Measurements from ENCODE around the gene DUSP5. TPM values are rescaled to one million over a fixed set of nuclear protein-coding genes. Genes with fewer than 3 reads are reported as not detected.

The DUSP5 gene
- total and polyA plus RNA-seq, 2 of the 4 experiments (the other 2 are of a cell fraction), result 42.1 to 48.1 TPM

DNA sequence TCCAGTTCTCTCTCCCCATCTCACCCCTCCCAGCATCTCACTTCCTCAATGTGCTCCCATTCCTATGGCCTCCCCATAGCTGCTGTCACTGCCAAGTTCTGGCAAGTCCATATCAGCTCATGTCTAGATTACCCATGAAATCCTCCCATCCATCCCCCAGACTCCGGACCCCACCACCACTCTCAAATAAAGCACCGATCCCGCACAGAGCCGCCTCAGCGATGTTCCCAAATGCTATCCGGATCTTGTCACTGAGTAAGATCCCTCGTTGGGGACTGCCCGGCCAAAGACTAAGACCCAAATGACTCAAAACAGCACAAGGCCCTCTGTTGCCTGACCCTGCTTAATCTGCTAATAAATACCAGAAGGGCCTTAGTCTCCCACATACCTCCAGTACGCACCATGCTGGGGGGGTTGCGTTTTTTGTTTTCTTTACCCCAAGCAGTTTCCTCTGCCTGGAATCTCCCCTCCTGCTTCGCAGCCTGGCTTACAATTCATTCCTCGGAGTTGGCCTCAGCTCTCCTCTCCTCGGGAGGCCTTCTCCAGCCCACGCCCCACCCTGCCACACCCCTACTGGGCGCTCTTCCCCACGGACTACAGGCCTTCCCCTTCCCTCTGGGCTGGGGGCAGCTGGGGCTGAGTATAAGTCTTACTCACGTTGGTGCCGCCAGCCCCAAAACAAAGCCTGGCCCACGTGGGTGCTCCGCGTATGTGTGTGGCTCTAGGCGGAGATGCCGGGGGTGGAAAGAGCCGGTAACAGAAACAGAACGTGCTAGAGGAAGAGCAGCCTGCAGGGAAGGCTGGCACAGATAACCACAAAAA is 1.8 kb upstream of the DUSP5 start (continued):
- TF ChIP-seq, protein P1, sequence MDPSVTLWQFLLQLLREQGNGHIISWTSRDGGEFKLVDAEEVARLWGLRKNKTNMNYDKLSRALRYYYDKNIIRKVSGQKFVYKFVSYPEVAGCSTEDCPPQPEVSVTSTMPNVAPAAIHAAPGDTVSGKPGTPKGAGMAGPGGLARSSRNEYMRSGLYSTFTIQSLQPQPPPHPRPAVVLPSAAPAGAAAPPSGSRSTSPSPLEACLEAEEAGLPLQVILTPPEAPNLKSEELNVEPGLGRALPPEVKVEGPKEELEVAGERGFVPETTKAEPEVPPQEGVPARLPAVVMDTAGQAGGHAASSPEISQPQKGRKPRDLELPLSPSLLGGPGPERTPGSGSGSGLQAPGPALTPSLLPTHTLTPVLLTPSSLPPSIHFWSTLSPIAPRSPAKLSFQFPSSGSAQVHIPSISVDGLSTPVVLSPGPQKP (IDR thresholded peaks at IDR 0.05; ENCODE audit: borderline replicate concordance, low read depth, low read length), result no peak
- TF ChIP-seq CHD1 (IDR thresholded peaks at IDR 0.05; ENCODE audit: low read depth, low read length), result no peak
